Mesendoderm (in vitro differentiated cells): ENCODE data around the gene GRIK2.

Source experiments
- DNase-seq: peaks from one replicate; pipeline ENCODE4 v3.0.0; 2013
- H2AK5ac ChIP-seq: 2 replicates; pipeline ENCODE4 v1.6.1; 2013; ENCODE audit warnings: low read length, inconsistent platforms
- H2BK120ac ChIP-seq: 2 replicates; pipeline ENCODE4 v1.6.1; 2013; ENCODE audit warnings: low read depth, mild to moderate bottlenecking, low read length, moderate library complexity, mixed read lengths
- H2BK15ac ChIP-seq: replicated peaks from 2 replicates; pipeline ENCODE4 v1.6.1; 2013; ENCODE audit warnings: low read depth, mild to moderate bottlenecking, moderate library complexity
- H2BK5ac ChIP-seq: 2 replicates; pipeline ENCODE4 v1.6.1; 2013; ENCODE audit warnings: low read length, inconsistent platforms
- H3K18ac ChIP-seq: 2 replicates; pipeline ENCODE4 v1.6.1; 2013; ENCODE audit warnings: mild to moderate bottlenecking, low read length, mixed read lengths
- H3K23ac ChIP-seq: one replicate; pipeline ENCODE4 v1.6.1; 2013; ENCODE audit warnings: low read length
- H3K27ac ChIP-seq: 2 replicates; pipeline ENCODE4 v1.5.1; 2013; ENCODE audit warnings: low read depth, mild to moderate bottlenecking, inconsistent platforms, low read length, moderate library complexity
- H3K27me3 ChIP-seq: 2 replicates; pipeline ENCODE4 v1.6.1; 2013; ENCODE audit warnings: low read length, control low read depth, mild to moderate bottlenecking, inconsistent platforms; ENCODE audit not compliant: insufficient read depth, poor library complexity
- H3K36me3 ChIP-seq: 2 replicates; pipeline ENCODE4 v1.6.1; 2013; ENCODE audit warnings: low read length, inconsistent platforms; ENCODE audit not compliant: control insufficient read depth, insufficient read depth
- H3K4ac ChIP-seq: one replicate; pipeline ENCODE4 v1.6.1; 2013; ENCODE audit warnings: low read depth, mild to moderate bottlenecking, low read length, moderate library complexity
- H3K4me1 ChIP-seq: 2 replicates; pipeline ENCODE4 v1.6.1; 2013; ENCODE audit warnings: low read depth, low read length, inconsistent platforms; ENCODE audit not compliant: control insufficient read depth
- H3K4me2 ChIP-seq: 2 replicates; pipeline ENCODE4 v1.6.1; 2013; ENCODE audit warnings: low read length
- H3K4me3 ChIP-seq: 2 replicates; pipeline ENCODE4 v1.5.1; 2013; ENCODE audit warnings: mild to moderate bottlenecking, low read length
- H3K56ac ChIP-seq: one replicate; pipeline ENCODE4 v1.6.1; 2013; ENCODE audit warnings: low read length
- H3K79me1 ChIP-seq: 2 replicates; pipeline ENCODE4 v1.6.1; 2013; ENCODE audit warnings: low read length, inconsistent platforms
- H3K79me2 ChIP-seq: 2 replicates; pipeline ENCODE4 v1.6.1; 2013; ENCODE audit warnings: mild to moderate bottlenecking, low read length; ENCODE audit not compliant: control insufficient read depth, insufficient read depth
- H3K9ac ChIP-seq: 2 replicates; pipeline ENCODE4 v1.6.1; 2013; ENCODE audit warnings: low read length, inconsistent platforms
- H4K5ac ChIP-seq: one replicate; pipeline ENCODE4 v1.6.1; 2013; ENCODE audit warnings: low read length
- H4K8ac ChIP-seq: one replicate; pipeline ENCODE4 v1.6.1; 2013; ENCODE audit warnings: low read depth, mild to moderate bottlenecking, control low read depth, low read length, moderate library complexity
- WGBS: extraction: QIAGEN DNeasy Blood & Tissue Kit; methylation state at CpG from one replicate; pipeline ENCODE4 v1.1.7; 2013; ENCODE audit warnings: low lambda C conversion rate, missing lambda C conversion rate; ENCODE audit not compliant: insufficient coverage; ENCODE audit errors: extremely low coverage; 5-methylcytosine and 5-hydroxymethylcytosine counted together

Gene GRIK2

DNA sequence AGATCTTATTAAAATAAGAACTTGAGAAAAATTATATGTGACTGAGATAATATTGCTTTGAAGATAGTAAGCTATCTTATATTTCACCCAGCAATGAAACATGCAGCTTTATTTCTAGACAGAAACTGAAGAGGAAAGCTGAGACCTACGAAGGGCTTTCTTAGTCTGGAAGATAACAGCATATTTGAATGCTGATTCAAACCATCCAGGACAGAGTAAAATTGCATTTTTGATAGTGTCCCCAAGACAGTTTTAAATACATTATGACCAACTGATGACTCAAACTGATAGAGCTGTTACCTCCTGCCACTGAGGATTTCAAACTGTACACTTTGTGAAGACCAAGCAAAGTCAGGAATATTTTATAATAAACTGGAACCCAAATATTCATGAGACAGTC lies 409.6 kb downstream of the GRIK2 start:
- no peaks in the 10 kb centered on the region for H3K79me2 ChIP-seq
- H3K4ac ChIP-seq: no peak overlapping the region
- no peaks in the 10 kb centered on the region for H3K4me1 ChIP-seq
- H3K9ac ChIP-seq: no peak overlapping the region
- H3K36me3 ChIP-seq: no peaks in the 10 kb centered on the region
- no peak overlapping the region for H2BK120ac ChIP-seq
- no peak overlapping the region for H3K4me2 ChIP-seq
- no peaks in the 10 kb centered on the region for H3K27me3 ChIP-seq
- H2BK15ac ChIP-seq: no peak overlapping the region
- H3K4me3 ChIP-seq: no peak overlapping the region
- H3K27ac ChIP-seq: no peak overlapping the region
- H2BK5ac ChIP-seq: no peak overlapping the region
- H3K23ac ChIP-seq: no peak overlapping the region
- no peak for DNase-seq
- no peak overlapping the region for H4K8ac ChIP-seq
- H3K56ac ChIP-seq: no peak overlapping the region
- no peak overlapping the region for H4K5ac ChIP-seq
- no CpG with 5 or more reads among the region's 1 CpG for WGBS
- no peak overlapping the region for H3K18ac ChIP-seq
- no peak overlapping the region for H2AK5ac ChIP-seq
- H3K79me1 ChIP-seq: no peaks in the 10 kb centered on the region

DNA sequence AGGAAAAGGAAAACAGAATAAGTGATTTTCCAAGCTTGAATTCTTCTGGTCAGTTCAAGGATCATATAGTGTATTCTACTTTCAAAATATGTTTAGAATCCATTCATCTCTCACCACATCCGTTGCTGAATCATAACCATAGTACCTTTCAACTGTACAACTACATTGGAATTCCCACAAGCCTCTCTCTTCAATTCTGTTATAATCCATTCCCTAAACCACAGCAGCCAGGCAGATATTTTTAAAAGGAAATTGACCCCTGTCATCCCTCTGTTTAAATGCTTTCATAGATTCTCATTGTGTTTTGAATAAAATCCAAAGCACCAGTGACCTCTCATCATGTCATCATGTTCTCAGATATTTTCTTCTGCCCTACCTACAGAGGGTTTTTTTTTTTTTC lies 412.7 kb downstream of the GRIK2 start:
- H3K4me2 ChIP-seq: no peak overlapping the region
- H3K23ac ChIP-seq: no peak overlapping the region
- no peak overlapping the region for H3K4ac ChIP-seq
- no peaks in the 10 kb centered on the region for H3K79me2 ChIP-seq
- H3K4me3 ChIP-seq: no peak overlapping the region
- H3K27me3 ChIP-seq: no peaks in the 10 kb centered on the region
- H3K18ac ChIP-seq: no peak overlapping the region
- H2BK5ac ChIP-seq: no peak overlapping the region
- H3K27ac ChIP-seq: no peak overlapping the region
- H2BK15ac ChIP-seq: no peak overlapping the region
- no peak overlapping the region for H4K8ac ChIP-seq
- H2AK5ac ChIP-seq: no peak overlapping the region
- no peak overlapping the region for H3K56ac ChIP-seq
- no peaks in the 10 kb centered on the region for H3K36me3 ChIP-seq
- H3K9ac ChIP-seq: no peak overlapping the region
- H3K4me1 ChIP-seq: no peaks in the 10 kb centered on the region
- no CpG with 5 or more reads among the region's 1 CpG for WGBS
- no peak overlapping the region for H4K5ac ChIP-seq
- no peak for DNase-seq
- no peaks in the 10 kb centered on the region for H3K79me1 ChIP-seq
- H2BK120ac ChIP-seq: no peak overlapping the region

DNA sequence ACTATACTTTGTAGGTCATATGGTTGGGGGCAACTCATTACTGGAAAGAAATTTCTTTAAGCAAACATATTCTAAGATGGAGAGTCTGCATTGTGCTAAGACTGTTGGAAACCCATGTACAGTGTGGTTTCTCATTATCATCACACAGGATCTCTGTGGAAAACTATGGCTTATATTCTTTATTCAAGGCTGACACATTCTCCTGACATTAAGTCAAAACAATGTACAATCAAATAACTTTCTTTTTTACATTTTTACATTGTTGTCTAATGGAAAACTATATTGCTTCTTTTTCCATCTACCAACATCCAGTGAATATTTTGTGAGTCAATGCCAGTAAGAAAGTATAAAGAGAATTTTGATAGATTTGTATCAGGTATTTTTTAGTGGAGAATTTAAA lies 417.6 kb downstream of the GRIK2 start:
- Histone ChIP-seq H3K4me3 (no peak overlapping the region), H3K4me2 (no peak overlapping the region), H2AK5ac (no peak overlapping the region), H3K4me1 (no peaks in the 10 kb centered on the region), H3K79me1 (no peaks in the 10 kb centered on the region), H3K27me3 (no peaks in the 10 kb centered on the region), H4K5ac (no peak overlapping the region), H3K18ac (no peak overlapping the region), H3K27ac (no peak overlapping the region), H3K79me2 (no peaks in the 10 kb centered on the region), H4K8ac (no peak overlapping the region), H3K36me3 (no peaks in the 10 kb centered on the region), H3K4ac (no peak overlapping the region), H2BK120ac (no peak overlapping the region), H2BK5ac (no peak overlapping the region), H3K23ac (no peak overlapping the region), H3K9ac (no peak overlapping the region), H3K56ac (no peak overlapping the region), H2BK15ac (no peak overlapping the region)
- no peak for DNase-seq

DNA sequence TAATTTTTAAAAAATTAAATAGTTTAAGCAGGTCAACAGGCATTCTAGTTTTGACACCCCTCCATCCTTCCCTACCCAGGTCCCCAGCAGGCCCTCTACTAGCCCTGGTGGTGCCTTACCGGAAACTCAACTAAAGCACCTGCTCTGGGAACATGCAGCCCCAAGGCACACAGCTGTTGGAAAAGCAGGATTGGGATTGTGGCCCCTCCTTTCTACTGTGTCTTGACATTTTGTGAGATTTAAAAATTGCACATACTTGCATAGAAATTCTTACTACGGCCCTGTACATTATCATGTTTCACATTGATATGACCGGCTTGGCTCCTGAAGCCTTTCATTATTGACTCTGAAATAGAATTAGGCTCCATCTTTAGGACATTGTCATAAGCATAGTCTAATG lies 423.2 kb downstream of the GRIK2 start:
- no peaks in the 10 kb centered on the region for H3K79me1 ChIP-seq
- DNase-seq: no peak
- no peak overlapping the region for H4K5ac ChIP-seq
- H3K4ac ChIP-seq: no peak overlapping the region
- WGBS: no CpG with 5 or more reads among the region's 3 CpGs
- H3K4me3 ChIP-seq: no peak overlapping the region
- H2AK5ac ChIP-seq: no peak overlapping the region
- H3K4me1 ChIP-seq: no peaks in the 10 kb centered on the region
- H3K56ac ChIP-seq: no peak overlapping the region
- H2BK120ac ChIP-seq: no peak overlapping the region
- H3K18ac ChIP-seq: no peak overlapping the region
- H2BK15ac ChIP-seq: no peak overlapping the region
- H4K8ac ChIP-seq: no peak overlapping the region
- H3K79me2 ChIP-seq: no peaks in the 10 kb centered on the region
- H3K27me3 ChIP-seq: no peaks in the 10 kb centered on the region
- no peak overlapping the region for H3K23ac ChIP-seq
- H2BK5ac ChIP-seq: no peak overlapping the region
- H3K36me3 ChIP-seq: no peaks in the 10 kb centered on the region
- H3K27ac ChIP-seq: no peak overlapping the region
- no peak overlapping the region for H3K9ac ChIP-seq
- no peak overlapping the region for H3K4me2 ChIP-seq

DNA sequence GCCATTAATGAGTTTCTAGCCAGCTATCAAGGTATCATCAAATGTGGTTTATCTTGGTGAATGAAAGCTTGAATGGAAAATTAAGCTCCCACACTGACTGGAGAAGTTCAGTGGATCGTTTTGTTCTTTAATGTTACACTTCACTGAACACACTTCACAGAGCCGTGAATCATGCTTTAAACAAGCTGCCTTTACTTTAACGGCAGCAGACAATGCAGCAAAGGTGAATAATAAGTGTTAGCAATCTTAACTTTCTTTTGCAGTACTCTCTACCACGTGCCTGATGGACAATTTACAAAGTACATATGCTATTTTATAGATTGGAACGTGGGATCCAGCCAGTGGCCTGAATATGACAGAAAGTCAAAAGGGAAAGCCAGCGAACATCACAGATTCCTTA lies 424.5 kb downstream of the GRIK2 start:
- Histone ChIP-seq H3K79me1 (no peaks in the 10 kb centered on the region), H3K56ac (no peak overlapping the region), H3K4me3 (no peak overlapping the region), H3K23ac (no peak overlapping the region), H2BK15ac (no peak overlapping the region), H3K4me2 (no peak overlapping the region), H3K27ac (no peak overlapping the region), H3K79me2 (no peaks in the 10 kb centered on the region), H2BK5ac (no peak overlapping the region), H4K8ac (no peak overlapping the region), H2BK120ac (no peak overlapping the region), H2AK5ac (no peak overlapping the region), H3K18ac (no peak overlapping the region), H3K36me3 (no peaks in the 10 kb centered on the region), H4K5ac (no peak overlapping the region), H3K4ac (no peak overlapping the region), H3K9ac (no peak overlapping the region), H3K4me1 (no peaks in the 10 kb centered on the region), H3K27me3 (no peaks in the 10 kb centered on the region)
- no CpG with 5 or more reads among the region's 6 CpGs for WGBS
- DNase-seq: no peak

DNA sequence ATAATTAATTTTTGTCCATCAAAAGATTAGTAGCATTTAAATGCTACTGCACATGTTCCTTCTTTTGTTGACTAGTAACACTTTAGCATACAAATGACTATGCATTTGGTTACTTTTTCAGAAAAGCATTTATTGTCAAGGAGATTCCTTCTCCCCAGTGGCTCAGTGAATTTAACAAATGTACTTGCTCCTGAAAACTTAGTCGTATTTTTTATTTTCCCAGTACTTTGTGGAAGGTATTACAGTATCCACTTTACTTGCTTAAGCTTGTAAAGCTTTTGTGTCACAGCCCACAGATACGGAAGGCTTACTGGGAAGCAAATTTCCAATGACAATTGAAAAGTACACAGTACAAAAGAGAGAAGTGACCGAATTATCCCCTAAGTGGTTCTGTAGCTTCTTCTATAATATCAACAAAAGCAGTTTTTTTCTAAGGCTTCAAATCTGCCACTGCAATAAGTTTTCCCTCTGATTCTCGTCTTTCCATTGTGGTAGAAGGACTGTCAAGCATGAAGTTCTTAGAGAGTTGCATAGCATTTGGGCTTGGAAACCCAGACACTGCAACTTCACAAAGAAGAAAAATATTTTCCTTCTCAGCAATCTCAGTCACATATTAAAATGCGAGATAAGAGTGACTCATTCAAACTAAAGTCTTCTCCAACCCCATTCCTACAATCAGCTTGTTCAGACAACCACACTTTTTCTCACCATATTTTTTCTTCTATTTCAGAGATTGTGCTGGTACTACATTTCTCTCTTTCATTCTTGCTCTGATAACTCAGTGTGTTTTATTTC lies 431.2 kb downstream of the GRIK2 start:
- Histone ChIP-seq H2AK5ac (no peak overlapping the region), H3K4me2 (no peak overlapping the region), H2BK120ac (no peak overlapping the region), H3K18ac (no peak overlapping the region), H3K4me1 (no peaks in the 10 kb centered on the region), H3K36me3 (no peaks in the 10 kb centered on the region), H4K8ac (no peak overlapping the region), H3K4me3 (no peak overlapping the region), H3K56ac (no peak overlapping the region), H2BK15ac (no peak overlapping the region), H3K27ac (no peak overlapping the region), H3K9ac (no peak overlapping the region), H3K4ac (no peak overlapping the region), H3K79me2 (no peaks in the 10 kb centered on the region), H3K79me1 (no peaks in the 10 kb centered on the region), H3K27me3 (no peaks in the 10 kb centered on the region), H3K23ac (no peak overlapping the region), H2BK5ac (no peak overlapping the region), H4K5ac (no peak overlapping the region)
- DNase-seq: no peak
- WGBS: no CpG with 5 or more reads among the region's 5 CpGs
